Activated T-helper 1 cell treated with anti-CD3 and anti-CD28 coated beads, Interleukin-12 subunit alpha, Interleukin-12 subunit beta, Interleukin-2, Interleukin-4 antibody, amounts not matched to agents 30 ng/mL and 10 ng/mL and 1 ng/mL, durations not matched to agents 14 hours and 24 hours and 36 hours (primary cell): ENCODE measurements around the gene GANC. TPM values are rescaled to one million over a fixed set of nuclear protein-coding genes. Genes with fewer than 3 reads are reported as not detected.

Experiments used
- DNase-seq: peaks from one replicate; pipeline ENCODE4 v3.0.0; 2021; ENCODE audit warnings: low spot score
- H3K27ac Mint-ChIP-seq: one replicate; pipeline ENCODE4 v1.8.0; 2021; ENCODE audit warnings: mild to moderate bottlenecking, mixed read lengths
- H3K27me3 Mint-ChIP-seq: one replicate; pipeline ENCODE4 v1.8.0; 2022; ENCODE audit warnings: mild to moderate bottlenecking, moderate library complexity, mixed read lengths; ENCODE audit not compliant: insufficient read depth
- H3K36me3 Mint-ChIP-seq: one replicate; pipeline ENCODE4 v1.8.0; 2021; ENCODE audit warnings: low read depth, mixed read lengths
- H3K4me1 Mint-ChIP-seq: one replicate; pipeline ENCODE4 v1.8.0; 2021; ENCODE audit warnings: low read depth, mixed read lengths
- H3K4me3 Mint-ChIP-seq: one replicate; pipeline ENCODE4 v1.8.0; 2021; ENCODE audit warnings: mild to moderate bottlenecking, moderate library complexity, mixed read lengths
- H3K9me3 Mint-ChIP-seq: one replicate; pipeline ENCODE4 v1.8.0; 2021; ENCODE audit warnings: mixed read lengths
- intact Hi-C: fragments of 100-400 bp; cut with micrococcal nuclease; formaldehyde crosslinking; loops from one replicate; pipeline ENCODE4 v1.15.1; 2024
- total RNA-seq: library from RNA; stranded (reverse); gene quantifications from 2 replicates; pipeline ENCODE4 v1.2.3, GENCODE V29; 2022

The GANC gene
- total RNA-seq, 1 donor from 2014 or later = 15.2 TPM

DNA sequence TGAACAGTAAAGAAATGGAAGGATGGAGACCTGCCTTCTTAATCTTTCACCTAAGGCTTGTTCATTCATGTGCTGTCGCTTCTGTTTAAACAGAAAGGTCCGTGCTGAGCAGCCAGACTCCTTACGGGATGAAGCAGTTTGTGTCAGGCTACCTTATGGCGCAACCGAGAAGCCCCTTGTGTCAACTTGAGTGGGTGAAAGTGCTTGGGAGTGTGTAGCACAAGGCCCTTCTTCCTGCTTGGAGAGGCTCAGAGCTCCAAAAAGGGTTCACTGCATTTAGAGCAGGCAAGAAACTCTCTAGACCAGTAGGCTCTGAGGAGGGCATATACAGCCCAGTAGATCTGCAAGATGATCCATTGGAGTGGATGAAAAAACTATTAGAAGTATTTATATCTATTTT, 102.3 kb downstream of the GANC start:
- no peak overlapping the region for H3K27ac Mint-ChIP-seq
- H3K4me3 Mint-ChIP-seq = no peak overlapping the region
- no peaks in the 10 kb centered on the region for H3K27me3 Mint-ChIP-seq
- H3K36me3 Mint-ChIP-seq = no peaks in the 10 kb centered on the region
- no peaks in the 10 kb centered on the region for H3K4me1 Mint-ChIP-seq
- DNase-seq = no peak
- intact Hi-C loops = no loop called here
- H3K9me3 Mint-ChIP-seq = peaks cover 14% of the 10 kb centered on the region

GRCh38 chr15:42375941-42376340, 102.9 kb downstream of the GANC start:
- Mint-ChIP-seq H3K4me3 (no peak overlapping the region), H3K36me3 (no peaks in the 10 kb centered on the region), H3K27me3 (no peaks in the 10 kb centered on the region), H3K4me1 (no peaks in the 10 kb centered on the region), H3K27ac (no peak overlapping the region), H3K9me3 (peaks cover 14% of the 10 kb centered on the region)
- DNase-seq = no peak
- intact Hi-C loops = no loop called here

DNA sequence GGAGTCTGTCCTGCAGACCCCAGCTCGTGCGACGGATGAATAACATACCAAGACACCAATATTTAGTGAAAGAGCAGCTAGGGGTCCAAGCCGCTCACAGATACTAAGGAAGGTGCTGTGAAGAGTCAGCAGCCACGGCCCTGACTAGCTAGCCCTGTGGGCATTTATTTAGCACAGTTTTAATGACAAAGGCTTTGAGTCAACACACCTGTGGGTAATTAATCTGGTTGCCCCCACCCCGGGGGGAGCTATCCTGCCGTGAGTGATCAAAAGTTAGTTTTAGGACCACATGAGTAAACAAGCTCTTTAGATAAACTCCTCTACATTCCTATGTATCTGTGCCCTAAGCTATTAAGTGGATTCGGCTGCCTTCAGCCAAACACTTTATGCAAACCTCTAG, 105.0 kb downstream of the GANC start:
- Mint-ChIP-seq H3K4me1 (no peaks in the 10 kb centered on the region), H3K27me3 (no peaks in the 10 kb centered on the region)
- intact Hi-C loops = no loop called here

GRCh38 chr15:42384597-42384996, 111.6 kb downstream of the GANC start:
- no peak for DNase-seq
- intact Hi-C loops = no loop called here
- no peaks in the 10 kb centered on the region for H3K36me3 Mint-ChIP-seq
- H3K9me3 Mint-ChIP-seq = no peaks in the 10 kb centered on the region
- H3K27me3 Mint-ChIP-seq = no peaks in the 10 kb centered on the region
- no peaks in the 10 kb centered on the region for H3K4me1 Mint-ChIP-seq
- H3K4me3 Mint-ChIP-seq = no peak overlapping the region
- H3K27ac Mint-ChIP-seq = no peak overlapping the region

More for the DNA sequence above, 105.0 kb downstream of the GANC start:
- H3K27ac Mint-ChIP-seq = no peak overlapping the region
- H3K36me3 Mint-ChIP-seq = no peaks in the 10 kb centered on the region
- H3K4me3 Mint-ChIP-seq = no peak overlapping the region
- DNase-seq = no peak
- H3K9me3 Mint-ChIP-seq = peaks cover 14% of the 10 kb centered on the region

- H3K9me3 Mint-ChIP-seq = no peaks in the 10 kb centered on the region
- H3K27me3 Mint-ChIP-seq = no peaks in the 10 kb centered on the region
- H3K4me1 Mint-ChIP-seq = no peaks in the 10 kb centered on the region
- H3K36me3 Mint-ChIP-seq = no peaks in the 10 kb centered on the region
- DNase-seq = no peak
- no peak overlapping the region for H3K4me3 Mint-ChIP-seq
- intact Hi-C loops = no loop called here
- no peak overlapping the region for H3K27ac Mint-ChIP-seq
Measured at GRCh38 chr15:42385206-42385979, 112.4 kb downstream of the GANC start.

GRCh38 chr15:42385980-42386700, 113.1 kb downstream of the GANC start:
- no peak overlapping the region for H3K4me3 Mint-ChIP-seq
- H3K9me3 Mint-ChIP-seq = no peaks in the 10 kb centered on the region
- H3K36me3 Mint-ChIP-seq = no peaks in the 10 kb centered on the region
- no peaks in the 10 kb centered on the region for H3K27me3 Mint-ChIP-seq
- no peak overlapping the region for H3K27ac Mint-ChIP-seq
- intact Hi-C loops = no loop called here
- no peaks in the 10 kb centered on the region for H3K4me1 Mint-ChIP-seq
- no peak for DNase-seq

GRCh38 chr15:42387603-42388002, 114.6 kb downstream of the GANC start:
- intact Hi-C loops = no loop called here
- no peak overlapping the region for H3K4me3 Mint-ChIP-seq
- no peaks in the 10 kb centered on the region for H3K9me3 Mint-ChIP-seq
- H3K27ac Mint-ChIP-seq = no peak overlapping the region
- H3K36me3 Mint-ChIP-seq = no peaks in the 10 kb centered on the region
- no peaks in the 10 kb centered on the region for H3K27me3 Mint-ChIP-seq
- DNase-seq = no peak
- H3K4me1 Mint-ChIP-seq = no peaks in the 10 kb centered on the region

DNA sequence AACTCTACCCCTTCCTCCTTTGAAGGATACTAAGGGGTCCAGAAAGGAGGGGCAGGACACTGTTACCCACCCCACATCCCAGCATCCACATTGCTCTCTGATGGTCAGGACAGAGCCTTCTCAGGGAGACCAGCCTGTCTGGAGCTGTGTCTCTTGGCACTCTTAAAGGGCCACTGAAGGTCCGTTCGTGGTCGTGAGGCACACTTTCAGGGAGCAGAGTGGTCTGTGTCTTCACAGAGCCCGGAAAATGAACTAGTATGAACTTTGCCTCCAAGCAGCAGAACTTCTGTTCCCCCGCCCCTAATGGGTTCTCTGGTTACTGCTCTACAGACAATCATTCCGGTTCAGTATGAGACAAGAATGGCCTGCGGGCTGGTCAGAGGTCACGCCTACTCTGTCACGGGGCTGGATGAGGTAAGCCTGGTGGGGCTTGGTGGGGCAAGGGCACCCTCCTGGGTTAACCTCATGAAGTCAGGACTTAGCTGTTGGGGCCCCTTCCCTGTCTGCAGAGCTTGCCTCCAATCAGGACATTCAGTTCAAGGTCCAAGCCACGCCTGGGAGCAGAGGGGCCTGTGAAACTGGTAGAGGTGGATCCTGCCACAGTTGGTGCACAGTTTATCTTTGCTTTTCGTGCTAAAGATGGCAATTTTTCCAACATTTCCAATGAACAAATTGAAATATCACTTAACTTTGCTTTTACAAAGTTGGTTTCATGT, 119.5 kb downstream of the GANC start:
- Mint-ChIP-seq H3K4me1 (no peaks in the 10 kb centered on the region), H3K4me3 (no peak overlapping the region), H3K36me3 (no peaks in the 10 kb centered on the region), H3K9me3 (no peaks in the 10 kb centered on the region), H3K27ac (no peak overlapping the region), H3K27me3 (no peaks in the 10 kb centered on the region)
- no peak for DNase-seq
- intact Hi-C loops = no loop called here

DNA sequence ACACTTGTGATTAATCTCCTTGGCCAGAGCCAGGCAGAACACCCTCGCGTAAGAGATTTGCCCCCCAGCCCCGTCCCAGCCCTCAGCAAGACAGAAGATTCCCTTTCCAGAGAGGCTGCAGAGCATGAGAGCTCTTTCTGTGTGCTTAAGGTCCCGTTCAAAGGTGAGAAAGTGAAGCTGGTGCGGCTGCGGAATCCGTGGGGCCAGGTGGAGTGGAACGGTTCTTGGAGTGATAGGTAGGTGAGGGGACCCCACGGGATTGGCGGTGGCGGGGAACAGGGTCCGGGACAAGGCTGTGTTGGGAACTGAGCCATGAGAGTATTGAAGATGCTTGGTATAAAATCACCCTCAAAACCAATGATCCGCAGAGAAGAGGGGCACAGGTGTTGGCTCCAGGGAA, 121.1 kb downstream of the GANC start:
- Mint-ChIP-seq H3K4me1 (no peaks in the 10 kb centered on the region), H3K27ac (no peak overlapping the region), H3K27me3 (no peaks in the 10 kb centered on the region), H3K4me3 (no peak overlapping the region), H3K9me3 (no peaks in the 10 kb centered on the region), H3K36me3 (no peaks in the 10 kb centered on the region)
- intact Hi-C loops = no loop called here
- DNase-seq = no peak

GRCh38 chr15:42395838-42396237, 122.8 kb downstream of the GANC start:
- Mint-ChIP-seq H3K27ac (no peak overlapping the region), H3K36me3 (no peaks in the 10 kb centered on the region), H3K4me1 (no peaks in the 10 kb centered on the region), H3K9me3 (no peaks in the 10 kb centered on the region), H3K27me3 (no peaks in the 10 kb centered on the region), H3K4me3 (no peak overlapping the region)
- intact Hi-C loops = no loop called here
- no peak for DNase-seq

DNA sequence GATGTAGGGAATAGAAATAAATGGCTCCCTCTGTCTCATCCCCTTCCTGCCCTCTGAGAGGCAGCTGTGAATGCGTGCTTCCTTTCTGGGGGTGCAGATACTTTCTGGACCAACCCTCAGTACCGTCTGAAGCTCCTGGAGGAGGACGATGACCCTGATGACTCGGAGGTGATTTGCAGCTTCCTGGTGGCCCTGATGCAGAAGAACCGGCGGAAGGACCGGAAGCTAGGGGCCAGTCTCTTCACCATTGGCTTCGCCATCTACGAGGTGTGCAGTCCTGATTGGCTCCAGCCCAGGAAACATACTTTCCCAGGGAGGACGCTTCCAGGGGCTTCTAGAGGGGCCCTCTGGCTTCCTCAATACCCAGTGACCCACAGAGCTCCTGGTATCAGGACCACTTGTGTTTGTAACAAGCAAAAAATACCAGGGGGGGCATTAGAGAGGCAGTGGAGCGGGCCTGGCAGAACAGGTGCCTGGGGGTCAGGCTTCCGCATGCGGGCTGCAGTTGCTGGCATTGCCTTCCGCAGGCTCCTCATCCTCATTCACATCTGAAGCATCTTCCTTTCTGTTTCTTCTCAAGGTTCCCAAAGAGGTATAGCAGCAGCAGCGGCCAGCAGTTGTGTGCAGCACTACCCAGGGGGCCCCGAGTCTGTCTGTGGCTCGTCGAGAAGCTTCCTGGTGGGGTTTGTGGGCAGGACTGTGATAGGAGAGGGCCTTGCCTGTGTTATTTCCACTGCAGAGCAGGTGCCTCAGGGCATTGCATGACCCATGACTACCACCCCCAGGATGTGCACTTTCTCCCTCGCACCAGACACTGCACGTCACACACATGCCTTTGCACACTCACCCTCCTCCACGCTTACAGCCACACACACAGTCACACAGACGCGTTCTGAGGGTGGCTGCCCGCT, 128.8 kb downstream of the GANC start:
- Mint-ChIP-seq H3K9me3 (no peaks in the 10 kb centered on the region), H3K27ac (peak overlapping the region; percentile 19)
- no peak for DNase-seq

DNA sequence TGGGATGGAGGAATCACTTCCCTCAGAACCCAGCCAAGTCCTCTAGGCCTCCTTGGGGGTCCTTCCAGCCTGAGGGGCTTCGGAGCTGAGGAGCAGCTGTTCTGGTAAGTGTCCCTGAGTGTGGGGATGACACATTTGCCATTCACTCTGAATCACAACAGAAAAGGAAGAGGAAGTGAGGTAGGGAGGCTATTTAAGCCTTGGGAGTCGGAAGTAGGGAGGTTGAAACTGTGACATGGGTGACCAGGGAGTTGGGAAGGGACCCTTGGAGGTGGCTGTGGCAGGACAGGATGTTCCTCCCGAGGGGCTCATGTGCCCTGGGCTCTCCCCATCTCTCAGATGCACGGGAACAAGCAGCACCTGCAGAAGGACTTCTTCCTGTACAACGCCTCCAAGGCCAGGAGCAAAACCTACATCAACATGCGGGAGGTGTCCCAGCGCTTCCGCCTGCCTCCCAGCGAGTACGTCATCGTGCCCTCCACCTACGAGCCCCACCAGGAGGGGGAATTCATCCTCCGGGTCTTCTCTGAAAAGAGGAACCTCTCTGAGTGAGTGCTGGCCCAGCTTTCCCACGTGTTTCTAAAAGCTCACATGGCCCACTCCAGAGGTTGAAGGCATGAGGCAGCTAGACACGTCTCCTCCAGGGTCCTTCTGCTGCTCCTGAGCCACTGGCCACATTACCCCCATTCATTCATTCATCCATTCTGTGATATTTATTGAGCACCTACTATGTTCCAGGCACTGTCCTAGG, 129.6 kb downstream of the GANC start:
- Mint-ChIP-seq H3K9me3 (no peaks in the 10 kb centered on the region), H3K36me3 (no peaks in the 10 kb centered on the region), H3K27me3 (no peaks in the 10 kb centered on the region), H3K4me1 (peaks cover 11% of the 10 kb centered on the region), H3K4me3 (no peak overlapping the region), H3K27ac (no peak overlapping the region)
- no peak for DNase-seq
- intact Hi-C loops = no loop called here

More for the DNA sequence above, 128.8 kb downstream of the GANC start:
- intact Hi-C loops = no loop called here
- Mint-ChIP-seq H3K27me3 (no peaks in the 10 kb centered on the region), H3K36me3 (no peaks in the 10 kb centered on the region), H3K4me1 (peaks cover 11% of the 10 kb centered on the region), H3K4me3 (peak overlapping the region; percentile 45)
